HepG2 (cell line): ENCODE results near the gene CA9. TPM values are rescaled to one million over a fixed set of nuclear protein-coding genes. Genes with fewer than 3 reads are reported as not detected.

ENCODE experiments used
- ATAD3A ChIP-seq: sonication (generic); formaldehyde crosslinking; IDR thresholded peaks from 2 replicates; pipeline ENCODE4 v1.4.0; 2020; ENCODE audit warnings: missing genetic modification reagents
- CEBPB ChIP-seq: IDR thresholded peaks from 2 replicates; pipeline ENCODE4 v1.6.1; 2011; ENCODE audit warnings: low read depth, low read length, improper control_type of control experiment, borderline replicate concordance
- ERF ChIP-seq: IDR thresholded peaks from 2 replicates; pipeline ENCODE4 v1.6.1; 2018; ENCODE audit warnings: missing biosample characterization, missing genetic modification reagents
- KLF11 ChIP-seq: IDR thresholded peaks from 2 replicates; pipeline ENCODE4 v1.6.1; 2016; ENCODE audit warnings: missing compliant biosample characterization
- MAF1 ChIP-seq: sonication (generic); formaldehyde crosslinking; IDR thresholded peaks from 2 replicates; pipeline ENCODE4 v1.5.0; 2020; ENCODE audit warnings: missing genetic modification reagents, borderline replicate concordance
- MEIS2 ChIP-seq: sonication (generic); formaldehyde crosslinking; IDR thresholded peaks from 2 replicates; pipeline ENCODE4 v1.9.0; 2021; ENCODE audit warnings: mild to moderate bottlenecking, missing genetic modification reagents
- POGZ ChIP-seq: sonication (generic); formaldehyde crosslinking; IDR thresholded peaks from 2 replicates; pipeline ENCODE4 v1.4.0; 2020; ENCODE audit warnings: mild to moderate bottlenecking, missing genetic modification reagents
- SMAD3 ChIP-seq: sonication (generic); formaldehyde crosslinking; IDR thresholded peaks from 2 replicates; pipeline ENCODE4 v1.4.0; 2020; ENCODE audit warnings: missing genetic modification reagents
- TAF1 ChIP-seq: sonication (generic); formaldehyde crosslinking; IDR thresholded peaks from 2 replicates; pipeline ENCODE4 v1.4.0; 2020; ENCODE audit warnings: missing genetic modification reagents
- TBL1XR1 ChIP-seq: fragments of 150-350 bp; IDR thresholded peaks from 2 replicates; pipeline ENCODE4 v1.6.1; 2014; ENCODE audit warnings: borderline replicate concordance, low read length; ENCODE audit not compliant: partially characterized antibody
- TERF1 ChIP-seq: sonication (generic); formaldehyde crosslinking; IDR thresholded peaks from 2 replicates; pipeline ENCODE4 v1.8.0; 2022; ENCODE audit warnings: mild to moderate bottlenecking, missing genetic modification reagents, moderate library complexity
- YEATS2 ChIP-seq: sonication (generic); formaldehyde crosslinking; IDR thresholded peaks from 2 replicates; pipeline ENCODE4 v1.4.0; 2020; ENCODE audit warnings: missing genetic modification reagents, borderline replicate concordance
- ZGPAT ChIP-seq: IDR thresholded peaks from 2 replicates; pipeline ENCODE4 v1.6.1; 2016; ENCODE audit warnings: mild to moderate bottlenecking
- ZNF121 ChIP-seq: sonication (generic); formaldehyde crosslinking; IDR thresholded peaks from 2 replicates; pipeline ENCODE4 v1.5.0; 2020; ENCODE audit warnings: mild to moderate bottlenecking, missing genetic modification reagents
- ZNF230 ChIP-seq: sonication (generic); formaldehyde crosslinking; IDR thresholded peaks from 2 replicates; pipeline ENCODE4 v1.4.0; 2020; ENCODE audit warnings: mild to moderate bottlenecking, missing genetic modification reagents
- ZNF350 ChIP-seq: sonication (generic); formaldehyde crosslinking; IDR thresholded peaks from 2 replicates; pipeline ENCODE4 v1.4.0; 2020; ENCODE audit warnings: mild to moderate bottlenecking, low read depth, missing genetic modification reagents, borderline replicate concordance
- ZNF607 ChIP-seq: sonication (generic); formaldehyde crosslinking; IDR thresholded peaks from 2 replicates; pipeline ENCODE4 v1.5.1; 2020; ENCODE audit warnings: missing genetic modification reagents, mild to moderate bottlenecking, borderline replicate concordance
- ZNF704 ChIP-seq: sonication (generic); formaldehyde crosslinking; IDR thresholded peaks from 2 replicates; pipeline ENCODE4 v1.8.1; 2023; ENCODE audit warnings: mild to moderate bottlenecking, inconsistent platforms, moderate library complexity, missing genetic modification reagents, borderline replicate concordance
- ZNF883 ChIP-seq: sonication (generic); formaldehyde crosslinking; IDR thresholded peaks from 2 replicates; pipeline ENCODE4 v1.5.1; 2020; ENCODE audit warnings: mild to moderate bottlenecking, missing genetic modification reagents; ENCODE audit errors: not compliant biosample characterization
- ZNF891 ChIP-seq: sonication (generic); formaldehyde crosslinking; IDR thresholded peaks from 2 replicates; pipeline ENCODE4 v1.5.0; 2020; ENCODE audit warnings: mild to moderate bottlenecking, missing genetic modification reagents
- ZSCAN21 ChIP-seq: sonication (generic); formaldehyde crosslinking; IDR thresholded peaks from 2 replicates; pipeline ENCODE4 v1.8.0; 2022; ENCODE audit warnings: mild to moderate bottlenecking, missing genetic modification reagents, moderate library complexity, borderline replicate concordance
- polyA plus RNA-seq, 8 experiments: library from polyadenylated mRNA; depleted of rRNA in 3 of 8; stranded (reverse) in 7 of 8; unstranded in 1 of 8; fragments of >200 nt; fragmentation: Illumina TruSeq in 4 of 8; extraction: Trizol in 4 of 8; gene quantifications; 2 replicates each; pipeline versions ENCODE4 v1.2.1 to v1.2.3, GENCODE V29; 2011 to 2016; ENCODE audit warnings: low read depth in 4 of 8, missing spikeins in 1 of 8, mixed read lengths in 1 of 8; ENCODE audit not compliant: insufficient read depth in 1 of 8
- total RNA-seq, 5 experiments: library from RNA; depleted of rRNA; stranded (reverse); fragments of >200 nt; fragmentation: Illumina TruSeq; extraction: Trizol; gene quantifications; 2 replicates each; pipeline ENCODE4 v1.2.3, GENCODE V29; 2016; ENCODE audit warnings: low read depth in 1 of 5

Gene CA9
- total and polyA plus RNA-seq, 2 of the 13 experiments (the other 11 are each of a cell fraction or from before 2014, with no cell fraction given) = 0.13 to 152 TPM

GRCh38 chr9:35646533-35647265 lies 27.0 kb upstream of the CA9 start (continued):
- peak; percentile 85 for TF ChIP-seq ZGPAT (CRISPR knock-in tag)
- 0 out of 2 replicates have a peak, but pooled peaks have one; percentile 26 for TF ChIP-seq KLF11
- TF ChIP-seq POGZ (CRISPR knock-in tag) = peak; percentile 43; the same call in 1 of the 2 replicates
- 0 out of 2 replicates have a peak, but pooled peaks have one; percentile 35 for TF ChIP-seq ZNF230
- no peak for TF ChIP-seq CEBPB
- TF ChIP-seq TBL1XR1 = no peak
- peak; percentile 74; the same call in 1 of the 2 replicates for TF ChIP-seq YEATS2 (CRISPR knock-in tag)
- TF ChIP-seq ZNF891 (CRISPR knock-in tag) = peak; percentile 56; the same call in 1 of the 2 replicates
- no peak for TF ChIP-seq ZNF121
- TF ChIP-seq ZSCAN21 = peak; percentile 86
- no peak for TF ChIP-seq MAF1
- TF ChIP-seq ERF = peak; percentile 70; the same call in 1 of the 2 replicates
- peak; percentile 56; the same call in 1 of the 2 replicates for TF ChIP-seq ZNF350
- no peak for TF ChIP-seq ZNF883 (CRISPR knock-in tag)
- peak; percentile 63; the same call in 1 of the 2 replicates for TF ChIP-seq ZNF607
- TF ChIP-seq SMAD3 = peak; percentile 43; the same call in 1 of the 2 replicates
- peak; percentile 53 for TF ChIP-seq TAF1 (CRISPR knock-in tag)
- TF ChIP-seq MEIS2 (CRISPR knock-in tag) = peak; percentile 47; the same call in 1 of the 2 replicates
- no peak for TF ChIP-seq ATAD3A (CRISPR knock-in tag)
- no peak for TF ChIP-seq TERF1
- no peak for TF ChIP-seq ZNF704
